Activated T-cell treated with anti-CD3 and anti-CD28 coated beads, Interleukin-2, amount 50 U/mL, for 48 hours (primary cell): Measurements from ENCODE around the gene GLIPR2.
A peak's percentile ranks its signal among the peaks of the same experiment; 100 is the strongest.
"Not testable (repeated sequence)": the region's sequence is repeated elsewhere in the genome, so short reads cannot be mapped to it uniquely, and the experiment has no call there.

Experiments
- DNase-seq, 2 experiments: peaks; one replicate each; pipeline ENCODE4 v3.0.0-alpha.2; 2020

Gene GLIPR2

DNA sequence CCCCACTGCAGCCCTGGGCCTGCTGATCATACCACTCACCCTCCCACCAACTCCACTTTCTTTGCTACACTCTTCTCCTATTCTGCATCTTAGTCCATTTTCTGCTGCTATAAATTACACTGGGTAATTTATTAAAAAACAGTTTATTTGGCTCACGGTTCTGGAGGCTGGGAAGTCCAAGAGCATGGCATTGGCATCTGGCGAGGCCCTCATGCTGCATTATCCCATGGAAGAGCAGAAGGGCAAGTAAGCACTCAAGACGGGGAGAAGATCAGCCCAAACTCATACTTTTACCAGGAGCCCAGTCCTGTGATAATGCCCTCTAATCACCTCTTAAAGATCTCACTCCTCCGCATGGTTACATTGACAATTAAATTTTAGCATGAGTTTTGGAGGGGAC is 9.4 kb downstream of the GLIPR2 start:
- no peak for DNase-seq

DNA sequence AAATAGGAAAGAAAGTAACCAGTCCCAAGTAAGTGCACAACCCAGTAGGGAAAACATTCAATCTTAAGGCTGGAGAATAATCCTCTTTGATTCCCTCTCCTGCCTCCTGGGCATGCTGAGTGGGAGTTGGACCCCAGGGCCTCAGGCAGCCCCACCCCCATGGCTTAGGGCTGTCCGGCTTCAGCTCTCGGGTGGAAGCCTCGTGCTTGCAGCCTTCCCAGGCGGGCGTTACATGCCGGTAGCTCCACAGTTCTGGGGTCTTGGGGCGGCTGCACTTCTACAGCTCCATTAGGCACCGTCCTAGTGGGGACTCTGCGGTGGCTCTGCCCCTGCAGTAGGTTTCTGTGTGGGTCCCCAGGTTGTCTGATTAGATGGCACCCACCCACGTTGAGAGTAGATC is 10.1 kb downstream of the GLIPR2 start:
- DNase-seq: no peak

DNA sequence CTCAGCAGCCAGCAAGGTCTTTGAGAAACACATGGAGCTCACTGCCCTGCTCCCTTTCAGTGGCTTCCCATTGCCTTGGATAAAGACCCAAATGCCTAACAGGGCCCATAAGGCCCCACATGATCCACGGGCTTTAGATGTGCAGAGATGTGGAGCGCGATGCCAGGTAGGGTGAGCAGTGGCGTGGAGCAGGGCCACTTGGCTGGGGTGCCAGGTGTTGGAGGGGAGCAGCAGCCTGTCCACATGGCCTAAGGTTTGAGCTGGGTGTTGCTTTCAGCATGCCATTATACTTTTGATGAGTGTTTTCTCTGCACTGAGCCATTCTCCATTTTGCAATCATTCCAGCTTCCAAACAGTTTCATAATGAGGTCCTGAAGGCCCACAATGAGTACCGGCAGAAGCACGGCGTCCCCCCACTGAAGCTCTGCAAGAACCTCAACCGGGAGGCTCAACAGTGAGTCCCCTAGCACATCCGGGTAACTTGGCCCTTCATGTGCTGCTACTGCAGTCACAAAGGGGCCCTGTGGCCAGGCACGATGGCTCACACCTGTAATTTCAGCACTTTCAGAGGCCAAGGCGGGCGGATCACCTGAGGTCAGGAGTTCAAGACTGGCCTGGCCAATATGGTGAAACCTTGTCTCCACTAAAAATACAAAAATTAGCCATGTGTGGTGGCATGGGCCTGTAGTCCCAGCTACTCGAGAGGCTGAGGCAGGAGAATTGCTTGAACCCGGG is 11.1 kb downstream of the GLIPR2 start:
- no peak for DNase-seq

DNA sequence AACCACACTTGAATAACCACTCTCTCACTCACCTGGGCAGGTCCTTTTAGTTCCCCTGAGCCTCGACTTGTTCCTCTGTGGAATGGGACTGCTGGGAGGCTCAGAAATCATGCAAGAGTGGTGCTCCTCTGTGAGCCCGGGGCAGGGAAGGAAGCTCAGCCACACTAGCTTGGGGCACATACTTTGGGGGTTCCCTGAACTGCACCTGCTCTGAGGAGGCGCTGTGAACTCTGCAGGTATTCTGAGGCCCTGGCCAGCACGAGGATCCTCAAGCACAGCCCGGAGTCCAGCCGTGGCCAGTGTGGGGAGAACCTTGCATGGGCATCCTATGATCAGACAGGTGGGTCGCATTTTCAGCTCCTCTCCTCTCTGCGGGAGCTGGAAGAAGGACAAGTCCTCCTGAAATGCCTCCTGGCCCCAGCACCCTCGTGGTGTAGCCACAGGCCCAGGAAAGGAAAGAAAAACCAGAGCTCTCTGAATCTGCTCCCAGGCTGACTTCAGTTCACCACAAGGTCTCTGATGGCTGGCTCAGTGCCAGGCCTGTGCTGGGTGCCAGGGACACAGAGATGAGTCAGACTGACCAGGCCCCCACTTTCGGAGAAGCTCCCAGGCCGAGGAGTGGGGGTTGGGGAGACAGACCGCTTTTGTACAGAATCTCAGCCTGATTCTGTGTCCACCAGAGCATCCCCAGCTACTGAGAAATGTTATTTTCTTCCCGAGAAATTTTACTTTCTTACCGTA is 11.9 kb downstream of the GLIPR2 start:
- DNase-seq: peak; percentile 81 to 85

DNA sequence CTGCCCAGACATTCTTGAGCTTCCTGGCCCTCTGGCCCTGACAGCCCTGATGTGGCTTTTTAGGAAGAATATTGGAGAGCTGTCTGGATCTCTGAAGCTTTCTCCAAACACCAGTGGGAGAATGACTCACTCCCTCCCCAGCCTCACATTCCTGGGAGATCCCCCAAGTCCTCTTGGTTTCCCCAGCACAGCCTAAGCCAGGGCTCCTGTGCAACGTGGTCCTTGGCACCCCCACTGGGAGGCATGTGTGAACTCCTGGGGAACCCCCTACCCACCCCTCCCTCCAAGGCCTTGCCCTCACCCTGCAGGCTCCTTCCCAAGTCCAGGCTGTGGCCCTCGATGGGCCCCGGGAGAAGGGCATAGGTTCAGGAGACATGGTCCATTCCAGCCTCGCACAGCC is 12.7 kb downstream of the GLIPR2 start:
- DNase-seq: no peak

DNA sequence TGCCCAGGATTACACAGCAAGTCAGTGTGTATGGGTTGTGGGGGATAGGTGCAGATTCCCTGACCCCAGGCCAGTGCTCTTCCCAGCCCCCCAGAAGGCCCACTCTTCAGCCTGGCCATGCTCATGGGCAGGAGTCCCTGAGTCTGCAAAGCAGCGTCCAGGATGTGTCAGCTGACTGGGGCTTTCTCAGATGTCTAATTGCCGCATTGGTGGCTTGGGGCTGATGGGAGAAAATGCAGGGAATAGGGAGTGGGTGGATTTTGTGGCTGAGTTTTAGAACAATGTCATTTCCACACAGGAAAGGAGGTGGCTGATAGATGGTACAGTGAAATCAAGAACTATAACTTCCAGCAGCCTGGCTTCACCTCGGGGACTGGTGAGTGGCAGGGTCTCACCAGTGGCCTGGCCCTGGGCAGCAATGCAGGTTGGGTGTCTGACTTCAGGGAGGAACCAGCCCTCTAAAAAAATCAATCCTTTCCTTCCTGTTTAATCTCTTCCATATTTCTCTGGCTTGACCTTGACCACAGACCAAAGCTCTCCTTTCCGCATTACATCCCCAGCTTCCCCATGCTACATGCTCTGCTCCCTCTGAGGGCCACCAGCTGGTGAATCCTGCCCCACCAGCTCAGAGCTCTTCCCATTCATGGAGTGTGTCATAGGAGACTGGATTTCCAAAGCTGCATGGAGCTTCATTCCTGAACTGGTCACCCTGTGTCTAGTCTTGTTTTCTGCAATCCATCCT is 14.2 kb downstream of the GLIPR2 start:
- DNase-seq: no peak

DNA sequence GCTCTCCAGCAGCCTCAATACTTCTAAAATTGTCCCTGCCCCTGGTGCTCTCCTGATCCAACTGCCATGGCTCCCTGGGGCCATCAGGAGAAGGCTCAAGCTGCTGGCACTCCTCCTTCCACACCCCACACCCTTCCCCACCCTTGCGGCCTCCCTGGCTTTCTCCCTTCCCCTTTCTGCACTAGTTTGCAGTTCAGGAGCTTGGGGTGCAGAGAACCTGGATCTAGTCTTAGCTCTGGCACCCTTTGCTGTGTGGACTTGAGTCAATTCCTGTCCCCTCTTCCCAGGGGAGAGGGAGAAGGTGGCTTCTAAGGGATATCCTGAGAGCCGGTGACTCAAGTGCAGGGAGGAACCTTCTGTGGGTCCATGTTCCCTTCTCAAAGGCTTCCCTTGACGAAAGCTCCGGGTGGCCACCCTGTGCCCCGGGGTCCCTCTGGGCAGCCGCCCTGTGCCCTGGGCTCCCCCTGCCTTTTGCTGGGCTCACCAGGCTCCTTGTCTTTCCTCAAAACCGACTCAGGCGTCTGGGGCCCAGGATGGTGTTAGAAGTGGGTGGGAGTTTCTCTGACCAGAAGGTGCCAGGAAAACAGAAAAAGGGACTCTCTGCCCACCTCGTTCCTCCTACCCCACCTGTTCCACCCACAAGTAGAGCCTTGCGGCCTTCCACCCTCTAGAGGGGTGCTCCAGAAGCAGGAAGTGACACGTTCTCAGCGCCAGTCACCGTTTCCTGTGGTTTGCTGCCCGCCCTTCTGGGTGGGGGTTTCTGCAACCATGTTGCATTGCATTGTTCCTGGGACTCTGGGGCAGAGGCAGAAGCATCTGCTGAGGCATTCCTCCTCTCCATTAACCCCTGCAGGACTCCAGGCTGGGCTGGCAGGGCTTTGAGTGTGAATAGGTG is 15.0 kb downstream of the GLIPR2 start:
- peak; percentile 90 to 91 for DNase-seq

DNA sequence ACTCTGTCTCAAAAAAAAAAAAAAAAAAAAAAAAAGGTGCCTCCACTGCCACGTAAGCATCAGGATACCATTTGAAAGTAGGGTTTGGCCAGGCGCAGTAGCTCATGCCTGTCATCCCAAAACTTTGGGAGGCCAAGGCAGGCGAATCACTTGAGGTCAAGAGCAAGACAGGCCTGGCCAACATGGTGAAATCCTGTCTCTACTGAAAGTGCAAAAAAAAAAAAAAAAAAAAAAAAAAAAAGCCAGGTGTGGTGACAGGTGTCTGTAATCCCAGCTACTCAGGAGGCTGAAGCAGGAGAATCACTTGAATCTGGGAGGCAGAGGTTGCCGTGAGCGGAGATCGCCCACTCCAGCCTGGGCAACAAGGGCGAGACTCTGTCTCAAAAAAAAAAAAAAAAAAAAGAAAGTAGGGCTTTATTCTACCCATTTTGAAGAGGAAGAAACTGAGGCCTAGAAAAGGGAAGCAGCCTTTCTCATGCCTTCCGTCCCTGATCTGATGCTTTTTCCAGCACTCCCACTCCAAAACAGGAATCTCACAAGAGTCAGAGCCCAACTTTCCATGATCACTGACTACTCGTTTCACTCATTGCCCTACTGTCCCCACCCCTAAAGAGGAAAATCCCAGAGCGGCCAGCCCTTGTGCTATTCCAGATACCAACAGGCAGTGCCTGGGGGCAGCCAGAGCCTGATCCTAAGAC is 16.4 kb downstream of the GLIPR2 start:
- no peak for DNase-seq

DNA sequence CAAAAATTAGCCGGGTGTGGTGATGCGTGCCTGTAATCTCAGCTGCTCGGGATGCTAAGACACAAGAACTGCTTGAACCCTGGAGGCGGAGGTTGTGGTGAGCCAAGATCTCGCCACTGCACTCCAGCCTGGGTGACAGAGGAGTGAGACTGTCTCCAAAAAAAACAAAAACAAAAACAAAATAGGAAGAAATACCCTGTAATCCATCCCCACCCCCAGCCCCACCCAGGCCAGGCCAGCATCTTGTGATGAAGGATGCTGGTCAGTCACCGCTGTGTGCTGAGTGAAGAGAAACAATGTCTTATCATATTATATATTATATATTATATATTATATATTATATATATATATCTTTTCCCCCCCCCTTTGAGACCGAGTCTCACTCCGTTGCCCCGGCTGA is 17.2 kb downstream of the GLIPR2 start:
- no peak for DNase-seq

DNA sequence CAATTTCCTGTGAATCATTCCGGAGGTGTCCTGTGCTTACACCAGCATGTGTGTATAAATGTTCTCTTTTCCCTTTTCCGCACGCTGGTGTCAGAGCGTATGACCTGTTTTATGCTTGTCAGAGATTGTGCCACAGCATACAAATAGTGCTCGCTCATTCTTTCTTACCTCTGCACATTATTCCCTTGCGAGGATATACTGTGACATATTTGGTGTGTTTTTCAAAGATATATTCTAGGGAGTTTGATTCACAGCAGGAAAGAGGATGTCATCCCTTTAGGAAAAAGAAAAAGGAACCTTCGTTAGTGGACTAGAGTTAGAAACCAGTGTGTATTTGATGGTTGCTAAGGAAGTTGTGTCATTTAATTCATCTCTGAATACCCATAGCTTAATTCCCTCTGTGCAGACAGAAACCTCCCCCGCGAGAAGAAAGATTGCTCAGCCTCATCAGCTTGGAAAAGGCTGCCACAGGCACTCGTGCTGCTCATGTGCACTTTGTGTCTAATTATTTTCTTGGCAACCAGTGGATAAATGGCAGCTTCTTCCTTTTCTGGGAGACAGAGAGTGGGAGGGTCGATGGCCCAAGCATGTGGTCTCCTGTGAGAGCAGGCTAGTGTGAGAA is 17.9 kb downstream of the GLIPR2 start:
- no peak for DNase-seq

- DNase-seq: no peak
Measured at GRCh38 chr9:36156116-36156515, 19.6 kb downstream of the GLIPR2 start.

DNA sequence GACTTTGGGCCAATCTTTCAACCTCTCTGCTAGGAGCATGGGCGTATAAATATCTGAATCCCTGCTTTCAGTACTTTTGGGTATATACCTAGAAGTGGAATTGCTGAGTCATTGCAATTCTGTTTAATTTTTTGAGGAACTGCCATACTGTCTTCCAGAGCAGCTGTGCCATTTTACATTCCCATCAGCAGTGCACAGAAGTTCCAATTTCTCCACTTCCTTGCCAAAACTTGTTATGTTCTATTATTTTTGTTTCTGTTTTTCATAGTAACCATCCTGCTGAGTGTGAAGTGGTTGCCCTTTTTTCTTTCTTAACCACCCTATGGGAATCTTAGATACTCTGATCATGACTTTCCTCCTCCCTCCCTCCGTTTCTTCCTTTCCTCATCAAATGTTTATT is 21.6 kb downstream of the GLIPR2 start:
- no peak for DNase-seq

GRCh38 chr9:36158917-36159316 is 22.4 kb downstream of the GLIPR2 start:
- no peak for DNase-seq

GRCh38 chr9:36159509-36159908 is 23.0 kb downstream of the GLIPR2 start:
- DNase-seq: not testable (repeated sequence)

GRCh38 chr9:36160126-36160525 is 23.6 kb downstream of the GLIPR2 start:
- not testable (repeated sequence) for DNase-seq

GRCh38 chr9:36161187-36161586 is 24.7 kb downstream of the GLIPR2 start:
- DNase-seq: no peak

DNA sequence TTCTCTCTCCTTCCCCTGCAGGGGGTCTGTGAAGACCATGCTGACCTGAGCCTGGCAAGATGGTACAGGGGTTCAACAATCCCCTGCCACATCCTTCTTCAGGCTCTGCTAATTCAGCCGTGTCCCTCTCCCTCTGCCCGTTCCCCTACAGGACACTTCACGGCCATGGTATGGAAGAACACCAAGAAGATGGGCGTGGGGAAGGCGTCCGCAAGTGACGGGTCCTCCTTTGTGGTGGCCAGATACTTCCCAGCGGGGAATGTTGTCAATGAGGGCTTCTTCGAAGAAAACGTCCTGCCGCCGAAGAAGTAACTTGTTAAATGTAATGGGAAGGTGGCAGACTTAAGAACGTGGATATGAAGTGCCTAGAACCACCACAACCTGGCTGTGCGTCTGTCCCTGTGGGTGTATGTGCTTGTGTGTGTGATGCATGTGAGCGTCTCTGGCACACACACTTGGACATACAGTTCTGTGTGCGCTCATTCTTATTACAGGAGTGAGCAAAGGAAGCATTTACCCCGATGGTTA is 25.7 kb downstream of the GLIPR2 start:
- no peak for DNase-seq

- no peak for DNase-seq
Measured at GRCh38 chr9:36163049-36163785, 26.7 kb downstream of the GLIPR2 start.

DNA sequence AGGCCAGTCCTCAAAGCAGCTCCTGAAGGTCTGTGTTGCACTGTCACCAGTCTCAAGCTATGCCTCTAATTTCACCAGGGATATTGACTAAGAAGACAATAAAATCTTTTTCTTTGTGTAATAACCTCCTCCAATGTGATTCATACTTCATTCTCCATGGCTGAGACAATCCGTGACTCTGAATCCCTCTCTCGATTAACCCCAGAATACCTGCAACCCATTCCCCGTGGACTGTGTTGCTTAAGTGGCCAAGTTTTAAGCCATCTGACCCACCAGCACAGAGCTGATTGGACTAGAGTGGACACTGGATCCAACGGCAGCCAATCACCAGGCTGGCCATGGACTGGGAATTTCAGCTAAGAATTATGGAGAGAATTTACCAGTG is 27.2 kb downstream of the GLIPR2 start:
- no peak for DNase-seq

- DNase-seq: no peak
Measured at GRCh38 chr9:36164372-36164771, 27.8 kb downstream of the GLIPR2 start.

DNA sequence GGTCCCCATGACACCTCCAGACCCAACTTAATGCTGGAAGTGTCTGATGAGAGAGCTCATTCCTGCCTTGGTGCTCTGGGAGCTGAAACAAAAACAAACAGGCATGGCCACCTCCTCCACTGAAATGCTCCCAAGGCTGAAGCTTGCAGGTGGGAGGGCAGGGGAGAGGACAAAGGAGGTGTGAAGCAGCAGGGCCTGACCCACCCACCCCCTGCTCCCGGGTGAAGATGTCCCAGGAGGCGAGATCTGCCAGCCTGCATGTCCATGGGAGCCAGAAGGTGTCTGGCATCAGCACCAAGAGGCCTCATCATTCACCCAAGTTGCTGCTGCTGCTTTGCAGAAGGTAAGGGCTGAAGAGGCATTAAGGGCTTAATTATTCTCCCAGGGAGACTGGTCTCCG is 28.5 kb downstream of the GLIPR2 start:
- no peak for DNase-seq
